GM18505 (cell line): ENCODE measurements around the gene ANKRD53.
"Not testable (repeated sequence)": the region's sequence is repeated elsewhere in the genome, so short reads cannot be mapped to it uniquely, and the experiment has no call there.

ENCODE experiments used
- ATAC-seq: cut with Tn5 transposase; IDR thresholded peaks from one replicate; pipeline ENCODE4 v1.9.1; 2021; ENCODE audit not compliant: unreplicated experiment
- POLR2A ChIP-seq: IDR thresholded peaks from 4 replicates; pipeline ENCODE4 v1.6.1; 2011; ENCODE audit warnings: borderline replicate concordance; ENCODE audit not compliant: insufficient read depth, insufficient read length; ENCODE audit errors: extremely low read depth

Gene ANKRD53

GRCh38 chr2:70999362-70999761, 20.9 kb downstream of the ANKRD53 start:
- no peak for TF ChIP-seq POLR2A
- ATAC-seq = no peak

- not testable (repeated sequence) for ATAC-seq
These were observed 21.5 kb downstream of the ANKRD53 start for GRCh38 chr2:70999931-71000330.

- peak; percentile 83 for ATAC-seq
- TF ChIP-seq POLR2A = peak; percentile 66
These were observed 22.6 kb downstream of the ANKRD53 start for GRCh38 chr2:71000780-71001591.

GRCh38 chr2:71001592-71001927, 23.1 kb downstream of the ANKRD53 start:
- ATAC-seq = no peak
- TF ChIP-seq POLR2A = no peak

- TF ChIP-seq POLR2A = no peak
- ATAC-seq = no peak
These were observed 23.6 kb downstream of the ANKRD53 start for GRCh38 chr2:71001981-71002570.

GRCh38 chr2:71003396-71003795, 25.0 kb downstream of the ANKRD53 start:
- no peak for TF ChIP-seq POLR2A
- no peak for ATAC-seq

GRCh38 chr2:71003966-71004755, 25.7 kb downstream of the ANKRD53 start:
- no peak for ATAC-seq
- TF ChIP-seq POLR2A = no peak

GRCh38 chr2:71004857-71005256, 26.4 kb downstream of the ANKRD53 start:
- no peak for TF ChIP-seq POLR2A
- no peak for ATAC-seq

GRCh38 chr2:71005271-71006202, 27.1 kb downstream of the ANKRD53 start:
- TF ChIP-seq POLR2A = no peak
- no peak for ATAC-seq

- no peak for TF ChIP-seq POLR2A
- ATAC-seq = no peak
These were observed 27.9 kb downstream of the ANKRD53 start for GRCh38 chr2:71006323-71006722.

GRCh38 chr2:71006955-71007799, 28.7 kb downstream of the ANKRD53 start:
- ATAC-seq = no peak
- no peak for TF ChIP-seq POLR2A

- TF ChIP-seq POLR2A = no peak
- ATAC-seq = no peak
These were observed 29.9 kb downstream of the ANKRD53 start for GRCh38 chr2:71008342-71008741.

- ATAC-seq = not testable (repeated sequence)
These were observed 33.4 kb downstream of the ANKRD53 start for GRCh38 chr2:71011786-71012185.
